Measurements from ENCODE around the gene SPEN. TPM values are rescaled to one million over a fixed set of nuclear protein-coding genes. Genes with fewer than 3 reads are reported as not detected.
"Not testable (repeated sequence)": the region's sequence is repeated elsewhere in the genome, so short reads cannot be mapped to it uniquely, and the experiment has no call there.

SPEN gene
- total and polyA plus RNA-seq, 2 of the 4 experiments (the other 2 are of a cell fraction) = 7.6 to 15.8 TPM

GRCh38 chr1:15807121-15807520, 40.4 kb upstream of the SPEN start:
- Histone ChIP-seq H3K4me3 (ENCODE audit: insufficient read depth, low read depth, low read length) (no peak overlapping the region), H4K91ac (ENCODE audit: insufficient read depth, low read depth, low read length) (no peak overlapping the region), H3K9ac (ENCODE audit: low read depth, low read length) (no peak overlapping the region), H2BK15ac (ENCODE audit: low read depth, low read length) (no peak overlapping the region), H3K79me1 (ENCODE audit: low read depth in 1 of 2, low read length in 2 of 2) (no peaks in the 10 kb centered on the region), H2BK20ac (ENCODE audit: low read depth, low read length) (no peak overlapping the region), H3K9me3 (ENCODE audit: control insufficient read depth, insufficient read depth, low read length) (no peaks in the 10 kb centered on the region), H3K4ac (ENCODE audit: low read depth, low read length) (no peak overlapping the region), H4K20me1 (ENCODE audit: insufficient read depth, low read length) (no peaks in the 10 kb centered on the region), H4K8ac (ENCODE audit: low read depth in 2 of 2, low read length in 2 of 2) (no peak overlapping the region), H3K4me2 (ENCODE audit: low read depth, low read length) (no peak overlapping the region), H2BK120ac (ENCODE audit: low read depth, low read length) (no peak overlapping the region), H3K27ac (ENCODE audit: insufficient read depth, low read length) (no peak overlapping the region), H4K5ac (ENCODE audit: low read depth, low read length) (no peak overlapping the region), H2AK9ac (replicated peaks; ENCODE audit: low read depth, low read length, poor library complexity) (no peak overlapping the region), H3K9me1 (ENCODE audit: insufficient read depth, low read length) (no peaks in the 10 kb centered on the region), H3K4me1 (ENCODE audit: control insufficient read depth, insufficient read depth, low read length) (peaks cover 4% of the 10 kb centered on the region; the same call in 1 of the 2 replicates), H2AFZ (replicated peaks; ENCODE audit: low read length, poor library complexity) (no peak overlapping the region), H3K18ac (ENCODE audit: low read depth, low read length) (no peak overlapping the region), H3K14ac (replicated peaks; ENCODE audit: low read depth, low read length) (no peak overlapping the region), H3K56ac (ENCODE audit: extremely low read depth, insufficient read depth, low read length) (no peak overlapping the region), H3K36me3 (ENCODE audit: control insufficient read depth, insufficient read depth, low read length) (no peaks in the 10 kb centered on the region), H3K27me3 (ENCODE audit: control insufficient read depth, insufficient read depth, low read length) (no peaks in the 10 kb centered on the region), H2BK5ac (ENCODE audit: low read depth, low read length, poor library complexity, severe bottlenecking) (no peak overlapping the region), H2AK5ac (ENCODE audit: low read depth, low read length) (no peak overlapping the region; the same call in 1 of the 2 replicates), H3K23ac (ENCODE audit: low read depth, low read length) (no peak overlapping the region)
- POLR2A ChIA-PET (ENCODE audit: unreplicated experiment) = interaction anchor here (0.7 kb wide), 1 partner anchor 24 kb away, joined by 8 read pairs; no protein-coding TSS in a partner anchor
- WGBS, 2 experiments (ENCODE audit: extremely low coverage in 2 of 2, insufficient read length in 1 of 2) = 100% methylated on average over 3 of the region's 10 CpGs; no CpG with 5 or more reads in 1 of the 2 experiments
- intact Hi-C loops (cut with micrococcal nuclease) = no loop called here
- no TSS peak for BruUV-seq (replicated peaks)
- in situ Hi-C loops (cut with MboI; ENCODE audit: low sequenced_read_pairs) = no loop called here
- DNase-seq (no peak), ATAC-seq (ENCODE audit: low read depth) (no peak)
- dilution Hi-C loops (cut with HindIII; ENCODE audit: low sequenced_read_pairs, unreplicated experiment) = no loop called here
- CTCF ChIA-PET = interaction anchor here (0.5 to 0.8 kb wide), 2 partner anchors 27 to 188 kb away, joined by 3 to 5 read pairs; no protein-coding TSS in a partner anchor
- no peak for TF ChIP-seq MAFK (IDR thresholded peaks at IDR 0.05; ENCODE audit: low read depth, low read length)
- no peak for TF ChIP-seq FOS (IDR thresholded peaks at IDR 0.05; ENCODE audit: low read depth, low read length)
- no peak for TF ChIP-seq RFX5 (IDR thresholded peaks at IDR 0.05; ENCODE audit: low read depth, low read length)
- no peak for TF ChIP-seq MAZ (IDR thresholded peaks at IDR 0.05; ENCODE audit: borderline replicate concordance, low read depth, low read length)
- TF ChIP-seq RCOR1 (IDR thresholded peaks at IDR 0.05; ENCODE audit: insufficient replicate concordance, low read length) = no peak
- no peak for TF ChIP-seq RAD21 (IDR thresholded peaks at IDR 0.05; ENCODE audit: low read length)

- dilution Hi-C loops (cut with HindIII; ENCODE audit: low sequenced_read_pairs, unreplicated experiment) = not testable (repeated sequence)
Measured at GRCh38 chr1:15807549-15807948, 40.0 kb upstream of the SPEN start, which contains the start of gene UQCRHL. Gene UQCRHL, minus strand, starts transcription at chr1:15807649. Its CDS starts 0 bp downstream, at chr1:15807649.

More at GRCh38 chr1:15807549-15807948, 40.0 kb upstream of the SPEN start, which contains the start of gene UQCRHL:
- H4K5ac ChIP-seq (ENCODE audit: low read depth, low read length); H3K9ac ChIP-seq (ENCODE audit: low read depth, low read length); H4K91ac ChIP-seq (ENCODE audit: insufficient read depth, low read depth, low read length); in situ Hi-C loops (cut with MboI; ENCODE audit: low sequenced_read_pairs); H3K56ac ChIP-seq (ENCODE audit: extremely low read depth, insufficient read depth, low read length); H3K27me3 ChIP-seq (ENCODE audit: control insufficient read depth, insufficient read depth, low read length); H3K9me1 ChIP-seq (ENCODE audit: insufficient read depth, low read length); H3K4me2 ChIP-seq (ENCODE audit: low read depth, low read length); H4K8ac ChIP-seq (ENCODE audit: low read depth in 2 of 2, low read length in 2 of 2); H3K4me3 ChIP-seq (ENCODE audit: insufficient read depth, low read depth, low read length); H2AK5ac ChIP-seq (ENCODE audit: low read depth, low read length); H3K14ac ChIP-seq (replicated peaks; ENCODE audit: low read depth, low read length); H3K9me3 ChIP-seq (ENCODE audit: control insufficient read depth, insufficient read depth, low read length); H2BK20ac ChIP-seq (ENCODE audit: low read depth, low read length); H3K79me1 ChIP-seq (ENCODE audit: low read depth in 1 of 2, low read length in 2 of 2); H3K4me1 ChIP-seq (ENCODE audit: control insufficient read depth, insufficient read depth, low read length); intact Hi-C loops (cut with micrococcal nuclease); H3K18ac ChIP-seq (ENCODE audit: low read depth, low read length); H2BK15ac ChIP-seq (ENCODE audit: low read depth, low read length); H4K20me1 ChIP-seq (ENCODE audit: insufficient read depth, low read length); H3K36me3 ChIP-seq (ENCODE audit: control insufficient read depth, insufficient read depth, low read length); H3K27ac ChIP-seq (ENCODE audit: insufficient read depth, low read length); ATAC-seq (ENCODE audit: low read depth); H2BK5ac ChIP-seq (ENCODE audit: low read depth, low read length, poor library complexity, severe bottlenecking); H2BK120ac ChIP-seq (ENCODE audit: low read depth, low read length); H3K23ac ChIP-seq (ENCODE audit: low read depth, low read length); H2AK9ac ChIP-seq (replicated peaks; ENCODE audit: low read depth, low read length, poor library complexity); DNase-seq; BruUV-seq (replicated peaks); H3K4ac ChIP-seq (ENCODE audit: low read depth, low read length); H2AFZ ChIP-seq (replicated peaks; ENCODE audit: low read length, poor library complexity): not testable (repeated sequence)
- ChIA-PET POLR2A (ENCODE audit: unreplicated experiment) (interaction anchor here (0.7 kb wide), 1 partner anchor 23 kb away, joined by 8 read pairs; no protein-coding TSS in a partner anchor), CTCF (interaction anchor here (0.5 to 0.8 kb wide), 3 partner anchors 26 to 187 kb away, joined by 3 to 5 read pairs (median 4); no protein-coding TSS in a partner anchor)
- WGBS, 2 experiments (ENCODE audit: extremely low coverage in 2 of 2, insufficient read length in 1 of 2) = no CpG with 5 or more reads among the region's 11 CpGs
